NCI-H526 treated with DMSO at 0.1 percent for 48 hours (cell line): Measurements from ENCODE around the gene LIX1.

Experiments
- DNase-seq: peaks from one replicate; lab custom pipeline; 2025; lab: John Stamatoyannopoulos, UW

Gene LIX1

GRCh38 chr5:97074859-97075489 lies 67.4 kb downstream of the LIX1 start:
- DNase-seq, result no peak

GRCh38 chr5:97073420-97073819 lies 69.0 kb downstream of the LIX1 start:
- no peak for DNase-seq

- no peak for DNase-seq
These were observed 69.7 kb downstream of the LIX1 start for GRCh38 chr5:97072696-97073095.

GRCh38 chr5:97071993-97072392 lies 70.4 kb downstream of the LIX1 start:
- DNase-seq, result no peak

- DNase-seq, result no peak
These were observed 71.3 kb downstream of the LIX1 start for GRCh38 chr5:97071101-97071500.

GRCh38 chr5:97070234-97070633 lies 72.2 kb downstream of the LIX1 start:
- no peak for DNase-seq

GRCh38 chr5:97067296-97067850 lies 75.0 kb downstream of the LIX1 start:
- no peak for DNase-seq

- no peak for DNase-seq
These were observed 76.9 kb downstream of the LIX1 start for GRCh38 chr5:97065475-97065874.

GRCh38 chr5:97063251-97063650 lies 79.2 kb downstream of the LIX1 start:
- DNase-seq, result no peak

GRCh38 chr5:97062046-97062445 lies 80.4 kb downstream of the LIX1 start:
- DNase-seq, result no peak

GRCh38 chr5:97056263-97056662 lies 86.1 kb downstream of the LIX1 start:
- no peak for DNase-seq

- DNase-seq, result no peak
These were observed 93.2 kb downstream of the LIX1 start for GRCh38 chr5:97049175-97049574.

GRCh38 chr5:97047076-97047475 lies 95.3 kb downstream of the LIX1 start:
- no peak for DNase-seq

GRCh38 chr5:97046270-97046982 lies 96.0 kb downstream of the LIX1 start:
- DNase-seq, result no peak

- no peak for DNase-seq
These were observed 98.4 kb downstream of the LIX1 start for GRCh38 chr5:97044052-97044451.

- DNase-seq, result no peak
These were observed 98.9 kb downstream of the LIX1 start for GRCh38 chr5:97043511-97043910.

- no peak for DNase-seq
These were observed 99.4 kb downstream of the LIX1 start for GRCh38 chr5:97042996-97043395.
